Right lobe of liver (tissue), 6 donors: ENCODE results near the gene STAT4. TPM values are rescaled to one million over a fixed set of nuclear protein-coding genes. Genes with fewer than 3 reads are reported as not detected.
A peak's percentile ranks its signal among the peaks of the same experiment; 100 is the strongest.

ENCODE experiments used
- ATAC-seq, 4 donors: fragments of 200-7000 bp; cut with Tn5 transposase; one replicate each; pipeline ENCODE4 v1.9.1; 2020; ENCODE audit warnings: mild to moderate bottlenecking in 4 of 4, moderate library complexity in 4 of 4
- DNase-seq, 3 donors: peaks; one replicate each; pipeline ENCODE4 v3.0.0-alpha.2; 2020
- H3K27ac ChIP-seq, 3 donors: fragments of 200-600 bp; one replicate each; pipeline ENCODE4 v1.8.0; 2022
- H3K27me3 ChIP-seq, 2 donors: fragments of 200-600 bp; one replicate each; pipeline ENCODE4 v1.8.0; 2022
- H3K36me3 ChIP-seq, 4 donors: fragments of 200-600 bp; sonication (generic) in 1 of 4; one replicate each; pipeline versions ENCODE4 v1.5.1 to v1.8.0; 2017 to 2022; ENCODE audit warnings: control low read depth in 1 of 4
- H3K4me1 ChIP-seq, 4 donors: fragments of 200-600 bp; sonication (generic) in 1 of 4; one replicate each; pipeline versions ENCODE4 v1.5.1 to v1.8.0; 2017 to 2022; ENCODE audit warnings: control low read depth in 1 of 4
- H3K4me3 ChIP-seq, 3 donors: fragments of 200-600 bp; one replicate each; pipeline ENCODE4 v1.8.0; 2022
- H3K9me3 ChIP-seq, 4 donors: fragments of 200-600 bp; sonication (generic) in 1 of 4; one replicate each; pipeline versions ENCODE4 v1.5.1 to v1.8.0; 2017 to 2022; ENCODE audit warnings: control low read depth in 1 of 4
- POLR2A ChIP-seq: fragments of 450-650 bp; IDR thresholded peaks from one replicate; pipeline ENCODE4 v1.6.1; 2017; ENCODE audit warnings: antibody characterized with exemption, mild to moderate bottlenecking
- WGBS: methylation state at CpG from one replicate; pipeline ENCODE4 v1.1.6; 2018; ENCODE audit warnings: low coverage, low lambda C conversion rate; ENCODE audit not compliant: insufficient coverage; ENCODE audit errors: missing lambda C conversion rate; 5-methylcytosine and 5-hydroxymethylcytosine counted together
- intact Hi-C, 2 donors: fragments of 100-400 bp; cut with DNase I; formaldehyde crosslinking; loops; one replicate each; pipeline versions ENCODE4 v1.11.2 to v1.14.1; 2022
- total RNA-seq, 6 experiments: library from RNA; depleted of rRNA in 2 of 6; stranded (reverse); fragments of >200 nt in 2 of 6; fragmentation: NEBNext Ultra II Directional in 3 of 6; extraction: Animal tissue kit (Norgen Biotek cat#: 25700) in 3 of 6; gene quantifications; one replicate each; pipeline versions ENCODE4 v1.1.0 to v1.2.4, GENCODE V29; 2016 to 2023
- TF ChIP-seq, protein P1 (sequence below), 4 donors: fragments of 200-600 bp in 3 of 4; fragments of 450-650 bp in 1 of 4; IDR thresholded peaks; one replicate each; pipeline versions ENCODE4 v1.5.1 to v1.8.0; 2016 to 2022; ENCODE audit warnings: antibody characterized with exemption in 4 of 4, mild to moderate bottlenecking in 2 of 4
- donor health status: DM: no; HTN: yes; CAD: no.
- donor health status: DM: no; HTN: no; CAD: no.
- donor health status: DM: no; HTN: no; CAD: no.
- donor health status: DM: no; HTN: yes; CAD: no.
- donor health status: DM: no; HTN: yes; CAD: no.

The STAT4 gene
- total RNA-seq, 6 experiments from 2014 or later, result 0.90 to 6.1 (median 3.2) TPM

- no peaks in the 10 kb centered on the region for H3K27me3 ChIP-seq
- H3K36me3 ChIP-seq, result no peaks in the 10 kb centered on the region
- H3K4me1 ChIP-seq, result peaks cover 0 to 76% (median 23%) of the 10 kb centered on the region in 4 donors
- intact Hi-C loops, result loop anchor here in 1 of 2 donors (10.0 kb wide), 1 partner anchor 72 kb away; the partner anchor contains the start of gene MYO1B
- TF ChIP-seq POLR2A, result no peak
- 66% methylated on average over 3 of the region's 3 CpGs for WGBS
- no peak for DNase-seq
- no peaks in the 10 kb centered on the region for H3K9me3 ChIP-seq
- H3K27ac ChIP-seq, result peak overlapping the region; percentile 16 to 69 (median 20)
- no peak overlapping the region for H3K4me3 ChIP-seq
- ATAC-seq, result peak in 1 of 4 donors; percentile 4
Measured at GRCh38 chr2:191173206-191173605, 22.4 kb upstream of the STAT4 start.

GRCh38 chr2:191171708-191172355, 21.0 kb upstream of the STAT4 start:
- Histone ChIP-seq H3K4me1 (peaks cover 0 to 81% (median 25%) of the 10 kb centered on the region in 4 donors), H3K9me3 (no peaks in the 10 kb centered on the region), H3K27ac (peak overlapping the region; percentile 42 to 69 (median 62)), H3K4me3 (no peak overlapping the region), H3K27me3 (no peaks in the 10 kb centered on the region), H3K36me3 (no peaks in the 10 kb centered on the region)
- intact Hi-C loops, result loop anchor here in 1 of 2 donors (10.0 kb wide), 1 partner anchor 73 kb away; the partner anchor contains the start of gene MYO1B
- no peak for DNase-seq
- ATAC-seq, result peak; percentile 9 to 52 (median 30)
- WGBS, result 30% methylated on average over 2 of the region's 2 CpGs
- no peak for TF ChIP-seq POLR2A
- TF ChIP-seq, protein P1, sequence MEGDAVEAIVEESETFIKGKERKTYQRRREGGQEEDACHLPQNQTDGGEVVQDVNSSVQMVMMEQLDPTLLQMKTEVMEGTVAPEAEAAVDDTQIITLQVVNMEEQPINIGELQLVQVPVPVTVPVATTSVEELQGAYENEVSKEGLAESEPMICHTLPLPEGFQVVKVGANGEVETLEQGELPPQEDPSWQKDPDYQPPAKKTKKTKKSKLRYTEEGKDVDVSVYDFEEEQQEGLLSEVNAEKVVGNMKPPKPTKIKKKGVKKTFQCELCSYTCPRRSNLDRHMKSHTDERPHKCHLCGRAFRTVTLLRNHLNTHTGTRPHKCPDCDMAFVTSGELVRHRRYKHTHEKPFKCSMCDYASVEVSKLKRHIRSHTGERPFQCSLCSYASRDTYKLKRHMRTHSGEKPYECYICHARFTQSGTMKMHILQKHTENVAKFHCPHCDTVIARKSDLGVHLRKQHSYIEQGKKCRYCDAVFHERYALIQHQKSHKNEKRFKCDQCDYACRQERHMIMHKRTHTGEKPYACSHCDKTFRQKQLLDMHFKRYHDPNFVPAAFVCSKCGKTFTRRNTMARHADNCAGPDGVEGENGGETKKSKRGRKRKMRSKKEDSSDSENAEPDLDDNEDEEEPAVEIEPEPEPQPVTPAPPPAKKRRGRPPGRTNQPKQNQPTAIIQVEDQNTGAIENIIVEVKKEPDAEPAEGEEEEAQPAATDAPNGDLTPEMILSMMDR (IDR thresholded peaks at IDR 0.05), result no peak

DNA sequence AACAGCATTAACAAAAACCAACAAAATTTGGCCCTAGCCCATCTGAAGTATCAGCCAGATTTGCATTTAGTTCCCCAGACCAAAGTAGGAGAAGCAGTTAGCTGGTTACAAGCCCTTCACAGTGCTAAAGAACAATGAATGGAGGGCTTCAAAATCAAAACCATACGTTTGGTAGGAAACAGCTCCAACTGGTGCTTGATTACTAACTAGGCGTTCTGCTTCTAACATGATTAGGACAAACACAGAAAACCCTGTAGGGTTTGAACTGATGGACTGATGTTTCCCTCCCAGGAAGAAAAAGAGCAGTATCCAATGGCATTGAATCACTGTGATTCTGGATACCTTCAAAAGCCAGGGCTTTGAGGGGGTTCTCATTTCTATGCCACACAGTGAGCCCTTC, 20.5 kb upstream of the STAT4 start:
- Histone ChIP-seq H3K36me3 (no peaks in the 10 kb centered on the region), H3K27ac (peak overlapping the region; percentile 42 to 69 (median 62)), H3K4me1 (peaks cover 0 to 81% (median 25%) of the 10 kb centered on the region in 4 donors), H3K27me3 (no peaks in the 10 kb centered on the region), H3K4me3 (no peak overlapping the region), H3K9me3 (no peaks in the 10 kb centered on the region)
- no peak for DNase-seq
- ATAC-seq, result no peak
- intact Hi-C loops, result loop anchor here in 1 of 2 donors (10.0 kb wide), 1 partner anchor 74 kb away; the partner anchor contains the start of gene MYO1B
- WGBS, result 39% methylated on average over 2 of the region's 2 CpGs
- peak; percentile 25 for TF ChIP-seq POLR2A
- TF ChIP-seq, protein P1 (IDR thresholded peaks at IDR 0.05), result no peak

GRCh38 chr2:191170773-191171172, 20.0 kb upstream of the STAT4 start:
- peaks cover 0 to 81% (median 27%) of the 10 kb centered on the region in 4 donors for H3K4me1 ChIP-seq
- 73% methylated on average over 3 of the region's 3 CpGs for WGBS
- no peaks in the 10 kb centered on the region for H3K9me3 ChIP-seq
- peak overlapping the region in 2 of 3 donors; percentile 62 to 69 for H3K27ac ChIP-seq
- H3K4me3 ChIP-seq, result no peak overlapping the region
- TF ChIP-seq POLR2A, result no peak
- TF ChIP-seq, protein P1 (IDR thresholded peaks at IDR 0.05), result no peak
- no peaks in the 10 kb centered on the region for H3K27me3 ChIP-seq
- intact Hi-C loops, result loop anchor here in 1 of 2 donors (10.0 kb wide), 1 partner anchor 74 kb away; the partner anchor contains the start of gene MYO1B
- no peaks in the 10 kb centered on the region for H3K36me3 ChIP-seq
- ATAC-seq, result no peak
- no peak for DNase-seq

DNA sequence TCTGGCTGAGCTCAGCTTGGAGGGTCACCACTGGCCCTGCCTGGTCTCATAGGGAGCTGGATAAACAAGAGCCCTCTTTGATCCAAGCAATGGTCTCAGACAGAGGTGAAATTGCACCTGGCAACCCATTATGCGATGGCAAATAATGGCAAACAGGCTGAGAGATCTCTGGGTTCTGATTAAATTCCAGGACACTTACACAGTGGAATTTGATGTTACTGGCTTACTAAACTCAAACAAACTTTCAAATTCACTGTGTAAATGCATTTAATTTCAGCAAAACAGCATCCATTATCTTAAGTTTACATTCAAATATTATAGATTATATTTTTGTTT, 19.5 kb upstream of the STAT4 start:
- H3K4me1 ChIP-seq, result peaks cover 0 to 86% (median 30%) of the 10 kb centered on the region in 4 donors
- no peaks in the 10 kb centered on the region for H3K27me3 ChIP-seq
- TF ChIP-seq POLR2A, result no peak
- TF ChIP-seq, protein P1 (IDR thresholded peaks at IDR 0.05), result no peak
- H3K9me3 ChIP-seq, result no peaks in the 10 kb centered on the region
- peak overlapping the region; percentile 45 to 78 (median 69) for H3K27ac ChIP-seq
- ATAC-seq (peak; percentile 13 to 62 (median 50)), DNase-seq (peak in 1 of 3 donors; percentile 58)
- 38% methylated on average over 1 of the region's 1 CpG for WGBS
- H3K4me3 ChIP-seq, result no peak overlapping the region
- intact Hi-C loops, result loop anchor here in 1 of 2 donors (10.0 kb wide), 1 partner anchor 75 kb away; the partner anchor contains the start of gene MYO1B
- H3K36me3 ChIP-seq, result no peaks in the 10 kb centered on the region
